NCI-H446 treated with DMSO at 0.1 percent for 48 hours (cell line): ENCODE measurements around the gene DNAJA1.
"Not testable (repeated sequence)": the region's sequence is repeated elsewhere in the genome, so short reads cannot be mapped to it uniquely, and the experiment has no call there.

Experiments used
- DNase-seq: peaks from one replicate; lab custom pipeline; 2025; lab: John Stamatoyannopoulos, UW

The DNAJA1 gene

GRCh38 chr9:33024966-33025571 is at the start of gene DNAJA1:
Gene DNAJA1, plus strand, starts transcription at chr9:33025273. Its CDS starts 1,212 bp downstream, at chr9:33026485.
- DNase-seq, result peak; percentile 87

- DNase-seq, result no peak
These were observed 47.0 kb upstream of the DNAJA1 start for GRCh38 chr9:32978051-32978450.

- no peak for DNase-seq
These were observed 38.1 kb upstream of the DNAJA1 start for GRCh38 chr9:32986971-32987370.

GRCh38 chr9:32989660-32990059 is 35.4 kb upstream of the DNAJA1 start:
- DNase-seq, result no peak

GRCh38 chr9:32991897-32992594 is 33.0 kb upstream of the DNAJA1 start:
- no peak for DNase-seq

GRCh38 chr9:32992595-32993238 is 32.4 kb upstream of the DNAJA1 start:
- no peak for DNase-seq

- DNase-seq, result not testable (repeated sequence)
These were observed 24.4 kb upstream of the DNAJA1 start for GRCh38 chr9:33000682-33001055.

- DNase-seq, result not testable (repeated sequence)
These were observed 19.7 kb upstream of the DNAJA1 start for GRCh38 chr9:33005335-33005734.

- no peak for DNase-seq
These were observed 17.3 kb upstream of the DNAJA1 start for GRCh38 chr9:33007755-33008154.

- DNase-seq, result no peak
These were observed 13.2 kb upstream of the DNAJA1 start for GRCh38 chr9:33011831-33012230.

- no peak for DNase-seq
These were observed 12.6 kb upstream of the DNAJA1 start for GRCh38 chr9:33012328-33013069.

- DNase-seq, result no peak
These were observed 11.0 kb upstream of the DNAJA1 start for GRCh38 chr9:33013962-33014664.

- no peak for DNase-seq
These were observed 10.4 kb upstream of the DNAJA1 start for GRCh38 chr9:33014665-33015014.

- no peak for DNase-seq
These were observed 7.6 kb upstream of the DNAJA1 start for GRCh38 chr9:33017283-33018041.

GRCh38 chr9:33019797-33020196 is 5.3 kb upstream of the DNAJA1 start:
- no peak for DNase-seq

GRCh38 chr9:33022303-33022702 is 2.8 kb upstream of the DNAJA1 start:
- DNase-seq, result no peak

GRCh38 chr9:33022755-33023154 is 2.3 kb upstream of the DNAJA1 start:
- DNase-seq, result no peak

- DNase-seq, result no peak
These were observed 1.4 kb upstream of the DNAJA1 start for GRCh38 chr9:33023661-33024060.

- no peak for DNase-seq
These were observed 727 bp upstream of the DNAJA1 start for GRCh38 chr9:33024126-33024965.

GRCh38 chr9:33025572-33026342 is 684 bp downstream of the DNAJA1 start:
- DNase-seq, result no peak
